KMS-11 (cell line): ENCODE data around the gene CDKN1C.

Experiments used
- H2AFZ ChIP-seq: fragments of 200-600 bp; sonication (generic); 2 replicates; pipeline ENCODE4 v1.6.1; 2016; ENCODE audit warnings: antibody characterized with exemption, mixed run types, low read depth
- H3K27ac ChIP-seq: fragments of 200-600 bp; sonication (generic); 2 replicates; pipeline ENCODE4 v1.6.1; 2016; ENCODE audit warnings: mild to moderate bottlenecking, mixed run types
- H3K27me3 ChIP-seq: fragments of 200-600 bp; sonication (generic); 2 replicates; pipeline ENCODE4 v1.6.1; 2017; ENCODE audit warnings: mild to moderate bottlenecking, low read depth, mixed run types, moderate library complexity; ENCODE audit not compliant: insufficient read depth
- H3K36me3 ChIP-seq: fragments of 200-600 bp; sonication (generic); 2 replicates; pipeline ENCODE4 v1.6.1; 2017; ENCODE audit warnings: mild to moderate bottlenecking, mixed run types; ENCODE audit not compliant: insufficient read depth
- H3K4me1 ChIP-seq: fragments of 200-600 bp; sonication (generic); 2 replicates; pipeline ENCODE4 v1.6.1; 2016; ENCODE audit warnings: mild to moderate bottlenecking, low read depth, mixed run types; ENCODE audit not compliant: poor library complexity, severe bottlenecking
- H3K4me2 ChIP-seq: fragments of 200-600 bp; sonication (generic); 2 replicates; pipeline ENCODE4 v1.7.0; 2016; ENCODE audit warnings: mild to moderate bottlenecking, mixed run types
- H3K4me3 ChIP-seq: fragments of 200-600 bp; sonication (generic); IDR thresholded peaks from 2 replicates; pipeline ENCODE4 v1.6.1; 2017; ENCODE audit warnings: low read depth, low read length, mixed read lengths; ENCODE audit not compliant: insufficient read depth
- H3K79me2 ChIP-seq: fragments of 200-600 bp; sonication (generic); 2 replicates; pipeline ENCODE4 v1.6.1; 2016; ENCODE audit warnings: low read depth, mixed run types; ENCODE audit not compliant: insufficient read depth
- H3K9ac ChIP-seq: fragments of 200-600 bp; sonication (generic); 2 replicates; pipeline ENCODE4 v1.6.1; 2016; ENCODE audit warnings: mild to moderate bottlenecking, mixed run types
- H4K20me1 ChIP-seq: fragments of 200-600 bp; sonication (generic); 2 replicates; pipeline ENCODE4 v1.6.1; 2016; ENCODE audit warnings: mild to moderate bottlenecking, mixed run types; ENCODE audit not compliant: insufficient read depth
- CTCF ChIP-seq: fragments of 200-600 bp; sonication (generic); conservative IDR thresholded peaks from 2 replicates; pipeline ENCODE4 v1.6.1; 2017; ENCODE audit warnings: low read depth, mild to moderate bottlenecking, antibody characterized with exemption, low read length, moderate library complexity, mixed read lengths

The CDKN1C gene

GRCh38 chr11:2927121-2927800 is 41.7 kb upstream of the CDKN1C start:
- Histone ChIP-seq H3K36me3 (no peaks in the 10 kb centered on the region), H4K20me1 (no peaks in the 10 kb centered on the region), H3K9ac (no peak overlapping the region), H3K4me1 (peaks cover 7% of the 10 kb centered on the region), H3K79me2 (no peaks in the 10 kb centered on the region), H3K4me3 (no peak overlapping the region), H3K27ac (no peak overlapping the region), H3K4me2 (no peak overlapping the region), H3K27me3 (peaks cover 26% of the 10 kb centered on the region), H2AFZ (no peak overlapping the region)
- no peak for TF ChIP-seq CTCF

- Histone ChIP-seq H4K20me1 (no peaks in the 10 kb centered on the region), H3K4me2 (no peak overlapping the region), H3K27me3 (peaks cover 26% of the 10 kb centered on the region), H3K79me2 (no peaks in the 10 kb centered on the region), H3K4me3 (no peak overlapping the region), H2AFZ (no peak overlapping the region), H3K27ac (no peak overlapping the region), H3K36me3 (no peaks in the 10 kb centered on the region), H3K9ac (no peak overlapping the region), H3K4me1 (peaks cover 7% of the 10 kb centered on the region)
- TF ChIP-seq CTCF = no peak
These were observed 41.1 kb upstream of the CDKN1C start for GRCh38 chr11:2926611-2927051.

- H3K27ac ChIP-seq = no peak overlapping the region
- H3K36me3 ChIP-seq = no peaks in the 10 kb centered on the region
- no peak overlapping the region for H3K4me3 ChIP-seq
- peaks cover 28% of the 10 kb centered on the region for H3K27me3 ChIP-seq
- H2AFZ ChIP-seq = no peak overlapping the region
- no peak for TF ChIP-seq CTCF
- H3K9ac ChIP-seq = no peak overlapping the region
- H3K4me2 ChIP-seq = no peak overlapping the region
- no peaks in the 10 kb centered on the region for H3K79me2 ChIP-seq
- peaks cover 3% of the 10 kb centered on the region for H3K4me1 ChIP-seq
- H4K20me1 ChIP-seq = no peaks in the 10 kb centered on the region
These were observed 39.5 kb upstream of the CDKN1C start for GRCh38 chr11:2924821-2925675.

GRCh38 chr11:2924381-2924780 is 38.8 kb upstream of the CDKN1C start:
- peaks cover 28% of the 10 kb centered on the region for H3K27me3 ChIP-seq
- H3K4me1 ChIP-seq = no peaks in the 10 kb centered on the region
- H3K4me3 ChIP-seq = no peak overlapping the region
- H3K9ac ChIP-seq = no peak overlapping the region
- no peaks in the 10 kb centered on the region for H4K20me1 ChIP-seq
- no peak for TF ChIP-seq CTCF
- no peaks in the 10 kb centered on the region for H3K36me3 ChIP-seq
- no peak overlapping the region for H2AFZ ChIP-seq
- H3K27ac ChIP-seq = no peak overlapping the region
- H3K4me2 ChIP-seq = no peak overlapping the region
- no peaks in the 10 kb centered on the region for H3K79me2 ChIP-seq
